DMS153 treated with DMSO at 0.1 percent for 48 hours (cell line): Measurements from ENCODE around the gene AMIGO1.
"Not testable (repeated sequence)": the region's sequence is repeated elsewhere in the genome, so short reads cannot be mapped to it uniquely, and the experiment has no call there.

Experiments used
- DNase-seq: peaks from one replicate; lab custom pipeline; 2025; ENCODE audit not compliant: unreplicated experiment; lab: John Stamatoyannopoulos, UW

AMIGO1 gene

DNA sequence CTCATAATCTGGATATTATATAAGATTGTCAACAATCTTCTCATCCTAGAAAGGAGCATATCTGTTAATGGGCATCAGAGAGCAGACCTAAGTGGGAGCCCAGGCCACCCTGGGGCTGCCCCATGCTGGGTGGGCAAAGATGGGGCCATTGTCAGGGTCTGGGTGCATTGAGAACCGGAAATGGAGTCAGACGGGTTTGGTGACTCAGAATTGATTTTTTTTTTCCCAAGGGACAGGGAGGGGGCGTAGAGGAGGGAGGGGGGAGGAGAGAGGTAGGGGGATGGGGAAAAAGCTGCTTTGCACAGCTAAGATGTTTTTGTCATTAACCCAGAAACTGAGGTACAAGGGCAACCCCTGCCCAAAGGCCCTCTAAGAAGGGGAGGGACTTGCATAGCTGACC, 24.5 kb downstream of the AMIGO1 start:
- DNase-seq = no peak

DNA sequence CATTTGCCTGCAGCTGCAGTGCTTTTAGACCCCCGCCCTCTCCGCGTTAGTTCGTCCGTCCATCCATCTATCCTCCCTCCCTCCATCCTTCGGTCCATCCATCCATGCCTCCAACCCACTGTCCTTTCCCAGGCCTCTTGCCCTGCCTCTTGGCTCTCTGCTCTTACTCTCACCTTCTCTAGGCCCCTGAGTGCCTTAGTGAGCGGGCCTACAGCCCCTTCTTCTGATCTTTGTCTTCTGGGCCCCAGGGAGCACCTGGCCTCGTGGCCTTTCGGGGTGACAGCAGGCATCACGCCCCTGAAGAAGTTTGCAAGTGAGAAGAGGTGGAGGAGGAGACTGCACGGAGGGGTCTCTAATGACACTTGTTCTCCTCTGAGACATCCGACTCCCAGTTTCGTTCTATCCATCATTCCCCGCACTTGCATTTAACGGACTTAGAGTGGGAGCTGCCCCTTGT, 25.0 kb downstream of the AMIGO1 start:
- DNase-seq = no peak

DNA sequence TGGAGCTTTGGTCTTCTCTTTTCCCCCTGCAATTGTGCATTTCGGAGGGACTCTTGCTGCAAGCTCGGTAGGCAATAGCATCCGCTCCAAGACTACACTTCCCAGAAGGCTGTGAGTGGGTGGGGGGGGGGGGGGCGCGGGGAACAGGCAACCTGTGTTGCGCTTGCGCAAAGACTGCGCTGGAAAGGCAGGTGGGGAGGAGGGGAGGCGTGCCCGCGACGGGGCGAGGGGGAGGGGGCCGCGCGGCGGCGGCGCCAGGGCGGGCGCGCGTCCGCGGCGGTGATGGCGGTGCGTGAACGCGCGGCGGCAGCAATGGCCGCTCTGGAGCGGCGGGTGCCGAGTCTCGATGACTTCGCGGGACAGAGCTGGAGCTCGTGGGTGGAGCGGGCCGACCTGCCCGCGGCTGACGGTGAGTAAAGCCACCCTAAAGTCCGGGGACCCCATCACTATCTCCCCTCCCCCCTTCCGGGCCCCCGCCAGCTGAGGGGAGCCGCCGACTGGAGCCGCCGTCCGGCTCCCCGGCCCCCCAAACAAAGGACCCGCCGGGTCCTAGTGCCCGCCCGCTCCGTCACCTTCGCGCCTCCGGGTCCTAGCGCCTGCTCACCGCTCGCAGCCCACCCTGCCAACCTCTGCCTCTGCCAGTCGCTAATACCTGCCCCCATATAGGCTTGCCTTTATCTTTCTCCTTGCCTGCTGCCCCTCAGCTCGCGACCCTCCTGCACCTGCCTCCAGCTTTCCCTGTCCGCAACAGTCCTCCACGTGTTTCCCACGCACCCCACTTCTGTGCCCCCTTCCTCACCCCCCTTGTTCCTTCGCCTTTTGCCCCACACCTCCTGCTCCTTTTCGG, 25.6 kb downstream of the AMIGO1 start, which contains the start of gene ATXN7L2:
ATXN7L2 (plus strand) TSS at position 234 of the 847 bp plus-strand sequence; CDS start at position 283, 49 bp downstream.
- DNase-seq = peak; percentile 79

DNA sequence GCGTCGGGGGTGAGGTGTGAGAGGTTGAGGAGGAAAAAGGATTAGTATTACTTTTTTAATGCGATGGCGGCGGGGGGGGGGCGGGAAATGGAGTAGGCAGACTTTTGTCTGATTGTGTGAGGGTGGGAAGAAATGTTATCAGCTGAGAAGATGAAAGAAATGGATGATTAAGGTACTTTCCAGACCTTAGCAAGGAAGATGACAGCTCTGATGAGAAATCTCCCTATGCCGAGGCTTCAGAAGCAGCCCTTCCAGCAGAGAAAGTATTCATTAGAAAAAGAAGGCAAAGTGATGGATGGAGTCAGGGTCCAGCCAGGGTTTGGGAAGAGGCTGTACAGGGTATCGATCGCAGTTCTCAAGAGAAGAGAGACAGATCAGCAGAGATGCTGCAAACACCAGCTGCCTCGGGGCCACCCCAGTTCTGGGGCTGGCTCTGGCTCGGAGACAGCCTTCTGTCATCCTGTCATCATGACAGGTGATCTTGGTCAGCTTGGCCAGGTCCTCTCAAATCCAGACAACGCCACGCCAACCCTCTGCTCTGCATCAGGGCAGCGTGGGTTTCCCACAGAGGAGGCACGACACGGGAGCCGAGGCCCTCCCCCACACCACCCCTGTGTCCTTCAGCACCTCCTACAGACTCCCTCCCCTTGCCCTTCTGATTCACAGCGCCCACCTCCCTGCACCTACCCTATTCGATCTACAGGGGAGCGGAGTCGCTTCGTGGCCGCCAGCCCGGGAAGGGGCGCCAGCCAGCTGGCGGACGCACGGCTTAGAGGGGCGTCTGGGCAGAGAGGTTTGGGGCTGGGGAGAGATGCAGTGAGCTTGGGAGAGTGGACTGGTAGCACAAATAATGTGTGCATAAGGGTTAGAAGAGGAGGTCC, 26.5 kb downstream of the AMIGO1 start:
- no peak for DNase-seq

DNA sequence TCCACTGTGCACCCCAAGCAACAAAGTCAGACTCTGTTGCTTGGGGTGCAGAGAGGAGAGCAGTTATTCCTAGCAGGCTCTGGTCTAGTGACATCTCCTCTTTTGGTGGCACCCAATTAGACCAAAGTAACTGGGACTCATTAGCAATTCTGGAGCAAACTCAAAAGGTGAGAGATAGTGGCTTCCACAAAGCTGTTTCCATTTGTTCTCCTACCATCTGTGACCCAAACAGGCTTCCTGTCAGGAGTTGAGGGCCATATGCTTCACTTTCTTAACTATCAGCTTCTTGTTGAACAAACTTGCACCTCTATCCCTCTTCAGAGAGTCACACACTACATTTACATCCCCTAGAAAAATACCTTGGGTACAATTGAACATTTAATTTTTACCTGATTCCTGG, 27.3 kb downstream of the AMIGO1 start:
- DNase-seq = no peak

DNA sequence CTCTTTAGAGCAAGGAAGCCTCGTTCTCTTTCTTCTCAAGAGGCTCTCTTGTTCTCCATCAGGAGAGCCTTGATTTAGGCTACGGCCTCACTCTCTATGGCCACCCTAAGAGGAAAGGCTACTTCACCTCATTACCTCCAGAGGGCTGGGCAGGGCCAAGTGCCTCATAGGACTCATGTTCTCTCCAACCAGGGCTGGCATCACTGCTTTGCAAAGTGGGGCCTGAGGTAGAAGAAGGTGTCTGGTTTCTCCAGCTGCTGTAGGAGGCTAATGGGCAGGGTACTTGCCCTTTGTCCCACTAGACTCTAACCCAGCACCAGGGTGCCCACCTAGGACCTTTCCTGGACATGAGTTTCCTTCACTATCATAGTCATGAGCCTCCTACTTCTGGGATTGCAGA, 27.9 kb downstream of the AMIGO1 start:
- DNase-seq = no peak

DNA sequence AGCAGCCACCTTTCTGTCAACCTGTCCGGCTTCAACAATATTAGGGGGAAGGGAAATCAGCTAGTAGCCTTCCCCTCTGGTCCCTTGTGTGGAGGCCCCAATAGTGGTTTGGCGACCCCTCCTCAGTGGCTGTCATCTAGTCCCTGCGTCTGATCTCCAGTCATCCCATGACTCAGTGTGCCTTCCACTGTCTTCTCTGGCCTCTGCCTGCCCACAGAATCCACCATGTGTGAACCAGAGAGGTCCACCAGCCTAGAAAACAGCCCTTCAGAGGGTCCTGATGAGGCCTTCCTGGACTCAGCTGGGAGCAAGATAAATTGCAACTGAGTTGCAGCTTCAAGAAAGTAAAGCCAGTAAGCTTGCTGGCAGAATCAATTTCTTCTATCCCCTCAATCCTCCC, 29.6 kb downstream of the AMIGO1 start:
- no peak for DNase-seq

DNA sequence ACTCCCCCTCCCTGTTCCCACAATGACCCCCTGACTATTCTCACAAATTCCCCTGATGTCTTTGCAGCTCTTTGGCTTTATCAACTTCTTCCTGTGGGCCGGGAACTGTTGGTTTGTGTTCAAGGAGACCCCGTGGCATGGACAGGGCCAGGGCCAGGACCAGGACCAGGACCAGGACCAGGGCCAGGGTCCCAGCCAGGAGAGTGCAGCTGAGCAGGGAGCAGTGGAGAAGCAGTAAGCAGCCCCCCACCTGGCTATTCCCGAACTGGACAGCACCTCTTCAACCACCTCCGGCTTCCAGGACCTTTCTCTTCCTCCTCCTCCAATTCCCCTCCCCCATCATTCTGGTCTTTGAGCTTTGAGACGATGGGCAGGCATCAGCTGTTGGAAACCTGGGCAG, 30.2 kb downstream of the AMIGO1 start:
- DNase-seq = no peak

DNA sequence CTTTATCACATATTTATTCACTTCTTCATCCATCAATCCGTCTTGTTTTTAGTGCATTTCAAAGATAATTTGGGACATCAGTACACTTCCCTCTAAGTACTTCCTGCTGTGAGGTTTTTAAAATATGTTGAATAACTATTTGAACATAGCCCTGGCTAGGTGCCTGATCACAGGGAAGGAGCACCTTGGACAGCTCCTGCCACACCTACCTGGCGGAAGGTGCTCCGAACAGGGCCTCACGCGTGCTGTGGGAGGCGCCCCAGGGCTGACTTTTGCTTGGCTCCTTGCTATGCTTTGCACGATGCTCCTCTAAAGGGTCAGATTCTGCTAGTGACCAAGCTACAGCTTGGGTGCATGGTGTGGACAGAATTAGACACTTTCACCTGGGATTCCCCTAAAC, 30.7 kb downstream of the AMIGO1 start:
- DNase-seq = no peak

DNA sequence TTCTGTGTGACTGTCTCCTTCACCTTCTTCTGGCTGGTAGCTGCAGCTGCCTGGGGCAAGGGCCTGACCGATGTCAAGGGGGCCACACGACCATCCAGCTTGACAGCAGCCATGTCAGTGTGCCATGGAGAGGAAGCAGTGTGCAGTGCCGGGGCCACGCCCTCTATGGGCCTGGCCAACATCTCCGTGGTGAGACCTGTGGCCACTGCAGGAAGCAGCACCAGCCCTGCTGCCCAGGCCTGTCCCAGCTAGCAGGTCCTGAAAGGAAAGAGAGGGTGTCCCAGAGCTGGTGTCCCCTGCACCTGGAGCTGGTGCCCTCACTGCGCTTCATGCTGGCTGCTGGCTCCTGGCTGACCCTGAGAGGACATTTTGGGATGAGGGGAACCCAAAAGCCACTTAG, 31.7 kb downstream of the AMIGO1 start:
- no peak for DNase-seq

DNA sequence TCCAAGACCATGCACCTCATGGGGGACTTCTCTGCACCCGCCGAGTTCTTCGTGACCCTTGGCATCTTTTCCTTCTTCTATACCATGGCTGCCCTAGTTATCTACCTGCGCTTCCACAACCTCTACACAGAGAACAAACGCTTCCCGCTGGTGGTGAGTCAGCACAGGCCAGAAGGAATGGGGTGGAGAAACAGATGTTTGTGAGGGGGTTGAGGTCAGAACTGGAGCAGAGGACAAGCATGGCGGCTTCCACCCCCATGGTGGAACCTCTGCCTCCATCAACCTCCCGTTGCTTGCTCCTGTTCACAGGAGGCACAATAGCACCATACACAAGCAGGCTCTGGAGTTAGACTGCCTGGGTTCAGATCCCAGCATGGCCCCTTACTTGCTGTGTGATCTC, 32.7 kb downstream of the AMIGO1 start:
- DNase-seq = no peak

DNA sequence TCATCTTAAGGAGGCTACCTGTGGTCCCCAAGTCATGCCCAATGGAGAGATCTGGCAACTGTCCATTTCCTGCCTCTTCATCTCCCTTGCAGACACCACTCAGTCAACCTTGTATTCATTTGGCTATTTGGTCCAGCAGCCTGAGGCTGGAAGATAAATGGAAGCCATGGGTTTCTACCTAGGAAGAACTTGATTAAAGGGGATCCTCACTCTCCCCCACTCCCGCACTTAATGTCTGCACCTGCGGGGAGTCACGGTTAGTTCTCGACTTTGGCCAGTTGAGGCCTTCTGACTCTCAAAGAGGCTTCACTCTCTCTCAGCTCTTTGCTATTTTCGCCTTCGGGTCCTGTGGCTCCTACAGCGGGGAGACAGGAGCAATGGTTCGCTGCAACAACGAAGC, 34.3 kb downstream of the AMIGO1 start:
- DNase-seq = no peak

DNA sequence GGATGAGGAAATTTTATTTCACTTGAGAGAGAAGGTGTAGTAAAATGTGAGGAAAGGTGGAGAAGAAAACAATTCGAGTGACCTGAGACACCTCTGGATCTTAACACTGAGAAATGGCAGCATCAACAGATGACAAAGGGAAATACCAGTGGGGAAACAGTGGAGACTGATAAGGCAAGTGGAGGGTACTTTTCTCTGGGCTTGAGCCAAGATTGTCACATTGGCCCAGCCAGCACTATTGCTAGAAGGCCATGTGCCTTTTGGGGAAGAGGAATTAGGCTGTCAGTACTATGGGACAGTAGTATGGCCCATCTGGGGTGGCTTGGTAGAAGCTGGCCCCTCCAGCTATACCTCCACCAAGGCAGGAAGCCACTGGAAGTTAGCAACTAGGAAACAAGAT, 34.8 kb downstream of the AMIGO1 start:
- DNase-seq = no peak

DNA sequence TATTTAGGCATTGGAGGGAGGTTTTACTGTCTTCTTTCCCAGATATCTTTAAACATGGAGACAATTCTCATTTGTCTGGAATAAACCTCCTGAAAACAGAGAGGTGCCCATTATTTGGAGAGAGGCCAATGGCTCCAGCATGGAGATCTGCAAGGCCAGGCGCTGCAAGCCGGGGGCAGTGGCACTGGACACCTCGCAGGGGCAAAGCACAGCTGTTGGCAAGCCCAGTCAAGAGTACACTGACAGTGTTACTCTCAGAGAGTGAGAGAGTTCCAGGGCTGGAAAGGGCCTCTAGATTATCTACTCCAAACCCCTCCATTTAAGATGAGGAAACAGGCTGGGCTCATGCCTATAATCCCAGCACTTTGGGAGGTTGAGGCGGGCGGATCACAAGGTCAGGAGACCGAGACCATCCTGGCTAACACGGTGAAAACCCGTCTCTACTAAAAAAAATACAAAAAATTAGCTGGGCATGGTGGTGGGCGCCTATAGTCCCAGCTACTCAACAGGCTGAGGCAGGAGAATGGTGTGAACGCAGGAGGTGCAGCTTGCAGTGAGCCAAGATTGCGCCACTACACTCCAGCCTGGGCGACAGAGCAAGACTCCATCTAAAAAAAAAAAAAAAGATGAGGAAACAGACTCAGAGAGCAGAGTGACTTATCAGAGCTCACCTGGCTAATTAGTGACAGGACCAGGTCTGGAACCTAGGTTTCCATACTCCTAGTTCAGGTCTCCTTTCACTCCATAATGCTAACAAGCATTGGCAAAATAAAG, 36.1 kb downstream of the AMIGO1 start:
- not testable (repeated sequence) for DNase-seq

DNA sequence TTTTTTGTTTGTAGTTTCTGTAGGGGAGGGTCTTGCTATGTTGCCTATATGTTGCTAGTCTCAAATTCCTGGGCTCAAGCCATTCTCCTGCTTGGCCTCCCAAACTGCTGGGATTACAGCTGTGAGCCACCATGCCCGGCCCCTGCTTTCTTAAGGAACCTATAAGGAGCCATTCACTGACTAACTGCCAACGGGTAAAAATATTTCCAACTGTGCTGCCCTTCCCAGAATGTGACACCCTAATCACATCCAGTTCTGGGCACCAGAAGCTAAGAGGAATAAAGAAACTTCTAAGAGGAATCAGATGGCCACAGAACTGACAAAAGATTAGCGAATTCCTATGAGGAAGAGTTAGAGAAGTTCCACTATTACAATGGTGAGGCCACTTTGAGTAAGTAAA, 36.7 kb downstream of the AMIGO1 start:
- DNase-seq = no peak

DNA sequence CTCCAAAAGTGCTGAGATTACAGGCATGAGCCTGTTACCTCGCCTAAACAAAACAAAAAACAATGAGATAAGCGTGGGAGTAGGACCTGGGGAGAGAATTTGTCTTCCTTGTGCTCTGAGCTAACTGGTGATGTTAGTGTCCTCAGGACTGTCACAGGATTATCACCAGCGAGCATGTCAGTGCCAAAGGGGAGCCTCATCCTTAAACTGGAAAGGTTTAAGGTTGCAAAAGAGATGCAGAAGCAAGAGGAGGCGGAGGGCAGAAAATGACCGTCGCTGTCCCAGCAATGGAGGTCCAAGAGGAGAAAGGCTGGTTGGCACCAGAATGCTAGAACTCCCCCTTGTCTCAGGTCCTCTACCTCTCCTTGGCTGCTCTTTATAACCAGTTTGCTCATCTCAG, 39.3 kb downstream of the AMIGO1 start:
- no peak for DNase-seq

DNA sequence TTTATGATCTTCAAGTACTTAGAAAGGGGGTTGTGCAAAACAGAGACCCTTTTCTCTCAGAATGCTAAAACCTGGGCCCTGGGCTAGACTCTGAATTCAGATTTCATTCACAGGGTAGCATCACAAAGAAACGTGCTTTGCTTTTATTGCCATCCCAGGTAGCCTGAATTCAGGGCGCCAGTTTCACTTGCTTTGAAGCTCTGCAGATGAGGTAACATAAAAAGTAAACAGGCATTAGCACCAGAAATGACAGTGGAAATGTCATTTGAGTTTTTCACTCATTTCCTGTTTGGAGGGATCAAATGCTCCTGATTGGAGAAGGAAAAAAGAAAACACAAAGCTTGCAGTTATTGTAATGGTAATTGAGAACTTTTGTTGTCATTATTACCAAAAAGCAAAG, 40.6 kb downstream of the AMIGO1 start:
- no peak for DNase-seq

DNA sequence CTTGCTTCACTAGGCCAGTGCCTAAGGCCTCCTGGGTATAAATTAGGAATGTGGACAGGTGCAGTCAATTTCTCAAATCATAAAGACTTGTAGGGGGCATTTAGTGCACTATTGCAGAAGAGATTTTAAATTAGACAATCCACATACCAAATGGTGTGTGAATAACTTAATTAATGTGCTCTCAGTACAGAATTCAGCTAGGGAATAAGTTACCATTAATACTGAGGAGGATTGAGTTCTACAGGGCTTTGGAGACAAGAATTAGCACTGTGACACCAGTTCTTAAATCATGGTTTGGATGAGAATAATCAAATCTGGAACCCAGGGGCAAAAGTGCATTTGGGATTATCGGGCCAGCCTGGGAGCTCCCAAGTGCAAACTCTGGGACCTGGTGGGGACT, 41.5 kb downstream of the AMIGO1 start:
- DNase-seq = no peak

DNA sequence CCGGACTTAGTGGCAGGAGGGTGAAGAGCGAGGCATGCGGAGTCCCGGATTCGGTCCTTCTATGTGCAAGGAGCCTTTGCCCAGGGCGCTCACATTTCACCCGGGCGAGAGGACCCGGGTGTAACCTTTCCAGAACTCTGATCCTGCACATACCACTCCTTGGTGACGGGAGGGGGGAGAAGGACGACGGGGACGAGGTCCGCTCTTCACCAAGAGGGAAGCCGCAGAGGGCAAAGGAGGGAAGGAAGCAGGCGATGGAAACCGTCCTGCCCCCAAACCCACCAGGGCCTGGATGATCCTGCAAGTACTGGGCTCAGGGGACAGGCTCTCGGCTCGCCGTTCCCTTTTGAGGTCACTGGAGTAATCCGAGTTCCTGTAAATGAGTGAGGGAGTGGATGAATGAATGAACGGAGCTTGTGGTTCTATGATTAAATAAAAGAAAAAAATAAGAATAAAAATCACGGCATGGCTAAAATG, 42.2 kb downstream of the AMIGO1 start:
- no peak for DNase-seq

DNA sequence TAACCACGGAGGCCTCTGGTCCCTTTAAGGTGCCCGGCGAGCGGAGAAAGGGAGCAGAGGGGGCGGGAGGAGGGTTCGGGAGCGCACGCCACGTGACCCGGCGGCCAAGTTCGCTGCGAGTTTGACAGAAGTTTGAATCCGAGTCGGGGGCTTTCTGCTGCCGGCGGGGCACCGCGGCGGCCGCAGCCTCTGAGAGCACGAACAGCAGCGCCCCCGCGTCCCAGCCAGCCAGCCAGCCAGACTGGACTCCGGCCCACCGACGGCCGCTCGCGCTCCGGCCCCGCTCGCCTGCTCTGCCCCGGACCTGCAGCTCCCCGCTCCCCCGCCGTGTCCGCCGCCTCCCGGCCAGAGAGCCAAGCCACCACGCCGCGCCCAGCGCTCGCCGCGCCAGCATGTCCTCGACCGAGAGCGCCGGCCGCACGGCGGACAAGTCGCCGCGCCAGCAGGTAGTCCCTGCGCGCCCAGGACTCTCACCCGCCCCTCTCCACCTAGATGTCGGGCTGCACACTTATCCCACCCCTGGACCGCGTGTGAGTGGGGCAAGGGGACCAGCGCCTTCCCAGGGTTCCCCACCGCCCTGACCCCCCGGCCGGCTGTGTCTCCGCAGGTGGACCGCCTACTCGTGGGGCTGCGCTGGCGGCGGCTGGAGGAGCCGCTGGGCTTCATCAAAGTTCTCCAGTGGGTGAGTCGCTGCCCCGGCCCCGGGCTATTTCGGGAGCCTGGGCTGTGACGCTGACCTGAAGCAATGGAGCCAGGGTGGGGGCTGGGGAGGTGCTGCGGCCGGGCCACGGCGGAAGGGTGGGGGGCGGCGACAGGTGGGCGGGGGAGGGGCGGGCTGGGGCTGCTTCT, 42.9 kb downstream of the AMIGO1 start, which contains the start of gene SYPL2:
SYPL2 (plus strand) TSS at position 95 of the 849 bp plus-strand sequence; CDS start at position 393, 298 bp downstream.
- no peak for DNase-seq
